Progenitor cell of endocrine pancreas (in vitro differentiated cells): ENCODE results near the gene SAMD4A. TPM values are rescaled to one million over a fixed set of nuclear protein-coding genes. Genes with fewer than 3 reads are reported as not detected.

ENCODE experiments used
- DNase-seq: peaks from one replicate; pipeline ENCODE4 v3.0.0; 2021; ENCODE audit warnings: low spot score; ENCODE audit not compliant: unreplicated experiment
- H3K27ac Mint-ChIP-seq: 2 replicates; pipeline ENCODE4 v1.8.0; 2021; ENCODE audit warnings: mild to moderate bottlenecking, moderate library complexity, mixed read lengths
- H3K27me3 Mint-ChIP-seq: 2 replicates; pipeline ENCODE4 v1.8.0; 2021; ENCODE audit warnings: mixed read lengths
- H3K36me3 Mint-ChIP-seq: 2 replicates; pipeline ENCODE4 v1.8.0; 2022; ENCODE audit warnings: mixed read lengths; ENCODE audit not compliant: insufficient read depth
- H3K4me1 Mint-ChIP-seq: 2 replicates; pipeline ENCODE4 v1.8.0; 2021; ENCODE audit warnings: low read depth, mixed read lengths
- H3K4me3 Mint-ChIP-seq: 2 replicates; pipeline ENCODE4 v1.8.0; 2021; ENCODE audit warnings: low read depth, mild to moderate bottlenecking, moderate library complexity, mixed read lengths
- H3K9me3 Mint-ChIP-seq: 2 replicates; pipeline ENCODE4 v1.8.0; 2021; ENCODE audit warnings: low read depth, mixed read lengths
- total RNA-seq: library from RNA; stranded (reverse); gene quantifications from 2 replicates; pipeline ENCODE4 v1.2.1, GENCODE V29; 2021
- TF ChIP-seq, protein P1 (sequence below): fragments of 200-600 bp; sonication (generic); IDR thresholded peaks from one replicate; pipeline ENCODE4 v1.5.0; 2021; ENCODE audit warnings: antibody characterized with exemption, mild to moderate bottlenecking; ENCODE audit not compliant: unreplicated experiment

SAMD4A gene
- total RNA-seq, 1 donor from 2014 or later, result 9.1 TPM

DNA sequence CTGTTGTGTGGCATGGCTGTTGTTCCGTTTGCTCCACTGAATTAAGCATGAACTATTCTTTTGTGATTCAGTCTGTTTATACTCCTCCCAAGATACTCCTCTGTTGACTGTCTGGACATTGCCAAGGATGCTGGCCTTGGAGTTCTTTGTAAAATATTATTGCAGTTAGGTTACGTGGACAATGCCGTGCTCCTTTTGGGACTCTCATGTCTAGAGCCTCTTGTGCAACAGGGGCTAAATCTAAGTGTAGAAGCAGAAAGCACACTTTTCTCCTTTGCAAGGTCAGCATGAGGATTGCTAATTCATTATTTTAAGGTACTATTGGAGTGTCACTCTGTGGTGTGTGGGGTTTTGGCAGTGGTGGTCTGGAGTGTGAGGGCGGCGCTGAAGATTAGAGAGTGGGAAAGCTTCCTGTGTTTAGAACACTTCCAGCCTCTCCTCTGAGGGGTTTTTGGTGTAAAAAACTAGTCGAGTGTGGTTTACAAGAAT is 125.4 kb downstream of the SAMD4A start:
- H3K36me3 Mint-ChIP-seq, result no peaks in the 10 kb centered on the region
- no peaks in the 10 kb centered on the region for H3K4me1 Mint-ChIP-seq
- no peak overlapping the region for H3K4me3 Mint-ChIP-seq
- DNase-seq, result no peak
- TF ChIP-seq, protein P1, sequence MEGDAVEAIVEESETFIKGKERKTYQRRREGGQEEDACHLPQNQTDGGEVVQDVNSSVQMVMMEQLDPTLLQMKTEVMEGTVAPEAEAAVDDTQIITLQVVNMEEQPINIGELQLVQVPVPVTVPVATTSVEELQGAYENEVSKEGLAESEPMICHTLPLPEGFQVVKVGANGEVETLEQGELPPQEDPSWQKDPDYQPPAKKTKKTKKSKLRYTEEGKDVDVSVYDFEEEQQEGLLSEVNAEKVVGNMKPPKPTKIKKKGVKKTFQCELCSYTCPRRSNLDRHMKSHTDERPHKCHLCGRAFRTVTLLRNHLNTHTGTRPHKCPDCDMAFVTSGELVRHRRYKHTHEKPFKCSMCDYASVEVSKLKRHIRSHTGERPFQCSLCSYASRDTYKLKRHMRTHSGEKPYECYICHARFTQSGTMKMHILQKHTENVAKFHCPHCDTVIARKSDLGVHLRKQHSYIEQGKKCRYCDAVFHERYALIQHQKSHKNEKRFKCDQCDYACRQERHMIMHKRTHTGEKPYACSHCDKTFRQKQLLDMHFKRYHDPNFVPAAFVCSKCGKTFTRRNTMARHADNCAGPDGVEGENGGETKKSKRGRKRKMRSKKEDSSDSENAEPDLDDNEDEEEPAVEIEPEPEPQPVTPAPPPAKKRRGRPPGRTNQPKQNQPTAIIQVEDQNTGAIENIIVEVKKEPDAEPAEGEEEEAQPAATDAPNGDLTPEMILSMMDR, result no peak
- H3K27ac Mint-ChIP-seq, result no peak overlapping the region
- no peaks in the 10 kb centered on the region for H3K9me3 Mint-ChIP-seq
- peaks cover 13% of the 10 kb centered on the region for H3K27me3 Mint-ChIP-seq

DNA sequence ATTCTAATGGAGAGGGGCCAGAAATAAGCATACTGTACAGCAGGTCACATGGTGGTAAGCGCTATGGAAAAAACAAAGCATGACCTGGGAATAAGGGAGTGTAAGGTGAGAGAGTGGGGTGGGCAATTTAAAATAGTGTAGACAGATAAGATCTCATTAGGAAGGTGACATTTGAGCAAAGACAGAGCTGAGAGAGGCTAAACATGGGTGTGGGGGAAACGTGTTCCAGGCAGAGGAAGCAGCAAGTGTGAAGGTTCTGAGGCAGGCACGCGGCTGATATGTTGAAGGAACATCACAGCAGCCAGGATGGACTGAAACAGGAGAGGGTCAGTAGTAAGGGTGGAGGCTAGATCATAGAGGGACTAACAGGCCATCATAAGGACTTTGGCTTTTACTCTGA is 126.8 kb downstream of the SAMD4A start:
- no peak overlapping the region for H3K27ac Mint-ChIP-seq
- TF ChIP-seq, protein P1, result no peak
- peaks cover 9% of the 10 kb centered on the region for H3K27me3 Mint-ChIP-seq
- no peaks in the 10 kb centered on the region for H3K36me3 Mint-ChIP-seq
- no peak overlapping the region for H3K4me3 Mint-ChIP-seq
- peaks cover 3% of the 10 kb centered on the region for H3K4me1 Mint-ChIP-seq
- no peaks in the 10 kb centered on the region for H3K9me3 Mint-ChIP-seq
- no peak for DNase-seq

DNA sequence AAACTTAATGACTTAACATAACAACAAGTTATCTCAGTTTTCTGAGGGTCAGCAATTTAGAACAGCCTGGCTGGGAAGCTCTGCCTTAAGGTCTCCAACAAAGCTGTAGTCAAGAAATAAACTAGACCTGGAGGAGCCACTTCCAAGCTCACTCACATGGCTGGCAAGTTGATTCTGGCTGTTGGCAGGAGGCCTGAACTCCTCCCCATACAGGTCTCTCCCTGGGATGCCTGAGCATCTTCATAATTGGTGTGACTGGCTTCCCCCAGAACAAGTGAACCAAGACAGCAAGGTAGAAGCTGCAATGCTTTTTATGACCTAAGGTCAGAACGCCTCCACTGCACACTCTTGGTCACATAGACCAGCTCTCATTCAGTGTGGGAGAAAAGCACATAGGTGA is 128.3 kb downstream of the SAMD4A start:
- H3K27ac Mint-ChIP-seq, result no peak overlapping the region
- TF ChIP-seq, protein P1, result no peak
- H3K9me3 Mint-ChIP-seq, result no peaks in the 10 kb centered on the region
- H3K4me3 Mint-ChIP-seq, result no peak overlapping the region
- peaks cover 4% of the 10 kb centered on the region for H3K4me1 Mint-ChIP-seq
- peaks cover 12% of the 10 kb centered on the region for H3K27me3 Mint-ChIP-seq
- no peak for DNase-seq
- no peaks in the 10 kb centered on the region for H3K36me3 Mint-ChIP-seq

- no peak for DNase-seq
- H3K36me3 Mint-ChIP-seq, result no peaks in the 10 kb centered on the region
- H3K27ac Mint-ChIP-seq, result no peak overlapping the region
- peaks cover 12% of the 10 kb centered on the region for H3K27me3 Mint-ChIP-seq
- no peaks in the 10 kb centered on the region for H3K9me3 Mint-ChIP-seq
- H3K4me3 Mint-ChIP-seq, result no peak overlapping the region
- peaks cover 12% of the 10 kb centered on the region for H3K4me1 Mint-ChIP-seq
- TF ChIP-seq, protein P1, result no peak
Observed at GRCh38 chr14:54697001-54697400, 130.1 kb downstream of the SAMD4A start.

GRCh38 chr14:54697803-54698202 is 130.9 kb downstream of the SAMD4A start:
- Mint-ChIP-seq H3K4me3 (no peak overlapping the region), H3K4me1 (peaks cover 14% of the 10 kb centered on the region), H3K27me3 (peaks cover 17% of the 10 kb centered on the region), H3K27ac (no peak overlapping the region), H3K36me3 (no peaks in the 10 kb centered on the region), H3K9me3 (no peaks in the 10 kb centered on the region)
- TF ChIP-seq, protein P1, result no peak
- DNase-seq, result no peak
